GM12878 (cell line): ENCODE measurements around the gene LRP2BP. TPM values are rescaled to one million over a fixed set of nuclear protein-coding genes. Genes with fewer than 3 reads are reported as not detected.

ENCODE experiments used
- ATF2 ChIP-seq: IDR thresholded peaks from 2 replicates; pipeline ENCODE4 v1.6.1; 2012; ENCODE audit warnings: low read length, inconsistent platforms
- BCL3 ChIP-seq: IDR thresholded peaks from 2 replicates; pipeline ENCODE4 v1.6.1; 2011; ENCODE audit warnings: borderline replicate concordance, low read depth, mild to moderate bottlenecking, moderate library complexity, low read length; ENCODE audit not compliant: insufficient read depth, poor library complexity, severe bottlenecking
- CEBPZ ChIP-seq: fragments of 150-350 bp; IDR thresholded peaks from 2 replicates; pipeline ENCODE4 v1.6.1; 2016; ENCODE audit warnings: low read depth, low read length
- CHD1 ChIP-seq: IDR thresholded peaks from 2 replicates; pipeline ENCODE4 v1.6.1; 2012; ENCODE audit warnings: low read depth, low read length, improper control_type of control experiment
- CTCF ChIP-seq, 3 experiments: IDR thresholded peaks in 2 of 3; conservative IDR thresholded peaks in 1 of 3; 2 replicates each; pipeline ENCODE4 v1.5.1; 2011; ENCODE audit warnings: low read depth in 3 of 3, low read length in 3 of 3, mild to moderate bottlenecking in 3 of 3, control low read depth in 2 of 3, moderate library complexity in 2 of 3, inconsistent platforms in 1 of 3, mixed read lengths in 1 of 3; ENCODE audit not compliant: control insufficient read depth in 2 of 3, insufficient read depth in 1 of 3; ENCODE audit errors: extremely low read depth in 1 of 3
- DPF2 ChIP-seq: fragments of 450-650 bp; IDR thresholded peaks from 2 replicates; pipeline ENCODE4 v1.6.1; 2017; ENCODE audit warnings: mild to moderate bottlenecking
- IKZF2 ChIP-seq, 2 experiments: fragments of 450-650 bp; IDR thresholded peaks; 2 replicates each; pipeline ENCODE4 v1.6.1; 2017; ENCODE audit warnings: mild to moderate bottlenecking in 2 of 2, moderate library complexity in 2 of 2
- IRF5 ChIP-seq: fragments of 450-650 bp; IDR thresholded peaks from 2 replicates; pipeline ENCODE4 v1.6.1; 2017; ENCODE audit warnings: borderline replicate concordance
- JUND ChIP-seq: IDR thresholded peaks from 2 replicates; pipeline ENCODE4 v1.6.1; 2012; ENCODE audit warnings: low read depth, mild to moderate bottlenecking, low read length, improper control_type of control experiment, moderate library complexity
- KDM1A ChIP-seq: fragments of 200-600 bp; sonication (generic); IDR thresholded peaks from 2 replicates; pipeline ENCODE4 v1.6.1; 2016; ENCODE audit warnings: borderline replicate concordance
- NR2C1 ChIP-seq: fragments of 450-650 bp; IDR thresholded peaks from 2 replicates; pipeline ENCODE4 v1.6.1; 2017; ENCODE audit warnings: antibody characterized with exemption, mild to moderate bottlenecking, moderate library complexity
- PAX8 ChIP-seq: fragments of 450-650 bp; IDR thresholded peaks from 2 replicates; pipeline ENCODE4 v1.6.1; 2017; ENCODE audit warnings: mild to moderate bottlenecking, moderate library complexity
- PML ChIP-seq: IDR thresholded peaks from 2 replicates; pipeline ENCODE4 v1.6.1; 2012; ENCODE audit warnings: low read length, inconsistent platforms
- SUZ12 ChIP-seq: fragments of 200-600 bp; sonication (generic); IDR thresholded peaks from one replicate; pipeline ENCODE4 v1.6.1; 2018; ENCODE audit warnings: antibody characterized with exemption, mild to moderate bottlenecking; ENCODE audit not compliant: unreplicated experiment
- TBL1XR1 ChIP-seq: IDR thresholded peaks from 2 replicates; pipeline ENCODE4 v1.6.1; 2012; ENCODE audit warnings: low read depth, low read length, improper control_type of control experiment
- ZBTB4 ChIP-seq: fragments of 450-650 bp; formaldehyde crosslinking; IDR thresholded peaks from 2 replicates; pipeline ENCODE4 v1.4.0; 2022; ENCODE audit warnings: mild to moderate bottlenecking, moderate library complexity
- ZNF217 ChIP-seq: fragments of 450-650 bp; IDR thresholded peaks from 2 replicates; pipeline ENCODE4 v1.6.1; 2017; ENCODE audit warnings: antibody characterized with exemption, mild to moderate bottlenecking
- polyA plus RNA-seq, 11 experiments: library from polyadenylated mRNA; depleted of rRNA in 4 of 11; unstranded in 6 of 11; stranded (reverse) in 5 of 11; fragments of >200 nt; fragmentation: Nextera tagmentation in 4 of 11; fragmentation: Illumina TruSeq in 1 of 11; extraction: Ambion mirVana in 4 of 11; extraction: Trizol in 1 of 11; gene quantifications; 1 replicate in 1 of 11; 2 replicates in 10 of 11; pipeline versions ENCODE4 v1.2.1 to v1.2.3, GENCODE V29; 2011 to 2016; ENCODE audit warnings: inconsistent platforms in 2 of 11, missing spikeins in 2 of 11, low read depth in 1 of 11
- total RNA-seq, 4 experiments: library from RNA; depleted of rRNA in 3 of 4; stranded (reverse); fragments of >200 nt in 3 of 4; fragmentation: Illumina TruSeq in 1 of 4; extraction: Trizol in 1 of 4; gene quantifications; 2 replicates each; pipeline versions ENCODE4 v1.2.1 to v1.2.3, GENCODE V29; 2013 to 2021

The LRP2BP gene
- total and polyA plus RNA-seq, 10 of the 15 experiments (the other 5 are each of a cell fraction or from before 2014, with no cell fraction given), result 0.27 to 5.2 (median 1.0) TPM

- TF ChIP-seq CEBPZ (no peak), BCL3 (no peak), PAX8 (no peak), IRF5 (no peak), IKZF2 (IDR thresholded peaks at IDR 0.05) (no peak), JUND (peak; percentile 99), ATF2 (peak; percentile 57; the same call in 1 of the 2 replicates), ZNF217 (no peak), CTCF (IDR thresholded peaks at IDR 0.05 in 2 of 3, conservative IDR thresholded peaks at IDR 0.05 in 1 of 3; ENCODE audit: control insufficient read depth in 2 of 3, extremely low read depth in 1 of 3, insufficient read depth in 1 of 3, low read depth in 3 of 3, low read length in 3 of 3) (no peak), ZBTB4 (CRISPR knock-in tag) (no peak), KDM1A (no peak), NR2C1 (0 out of 2 replicates have a peak, but pooled peaks have one; percentile 18), CHD1 (peak; percentile 99), TBL1XR1 (no peak), PML (peak; percentile 72), DPF2 (peak; percentile 79), SUZ12 (no peak)
Measured at GRCh38 chr4:185425647-185426352, 30.1 kb upstream of the LRP2BP start, which contains the start of gene UFSP2 (continued).
